ENCODE data around the gene C3orf52.

DNA sequence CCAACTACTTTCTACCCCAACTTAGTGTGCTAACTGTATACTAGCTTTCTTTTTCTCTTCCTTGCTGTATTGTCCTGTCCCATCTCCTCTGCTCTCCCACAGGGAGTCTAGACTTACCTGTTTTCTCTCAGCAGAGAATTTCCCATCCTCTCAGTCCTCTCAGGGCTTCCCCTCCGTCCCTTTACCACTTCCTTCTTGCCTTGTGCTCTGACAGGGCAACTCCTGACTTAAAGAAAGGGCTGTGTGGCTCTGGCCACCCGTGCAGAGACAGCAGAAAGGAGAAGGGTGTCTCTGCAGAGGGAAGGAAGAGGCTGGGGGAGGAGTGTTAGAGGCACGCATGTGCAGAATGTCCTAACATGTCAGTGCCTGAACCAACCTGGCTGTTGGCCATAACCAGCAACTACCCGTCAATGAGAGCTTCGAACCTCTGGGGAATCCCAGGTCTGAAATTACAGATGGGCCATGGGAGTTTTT lies 46.8 kb downstream of the C3orf52 start, which contains the start of gene GCSAM:
- no peak for TF ChIP-seq CTCF (IDR thresholded peaks at IDR 0.05; ENCODE audit: insufficient read depth, low read length, poor library complexity, severe bottlenecking)
- TF ChIP-seq EZH2phosphoT487 (conservative IDR thresholded peaks at IDR 0.05; ENCODE audit: low read length) = no peak
